HG03575 (cell line): ENCODE results near the gene MREG.
A peak's percentile ranks its signal among the peaks of the same experiment; 100 is the strongest.
"Not testable (repeated sequence)": the region's sequence is repeated elsewhere in the genome, so short reads cannot be mapped to it uniquely, and the experiment has no call there.

ENCODE experiments used
- ATAC-seq: cut with Tn5 transposase; IDR thresholded peaks from one replicate; pipeline ENCODE4 v1.9.1; 2021; ENCODE audit not compliant: unreplicated experiment, insufficient number of reproducible peaks, low FRiP score; ENCODE audit errors: extremely low read depth

The MREG gene

GRCh38 chr2:215969131-215969841 is 44.1 kb downstream of the MREG start:
- no peak for ATAC-seq

- no peak for ATAC-seq
These were observed 44.9 kb downstream of the MREG start for GRCh38 chr2:215968499-215968898.

- no peak for ATAC-seq
These were observed 45.6 kb downstream of the MREG start for GRCh38 chr2:215967590-215968378.

- no peak for ATAC-seq
These were observed 46.4 kb downstream of the MREG start for GRCh38 chr2:215966951-215967350.

GRCh38 chr2:215966274-215966673 is 47.1 kb downstream of the MREG start:
- no peak for ATAC-seq

- ATAC-seq = no peak
These were observed 47.7 kb downstream of the MREG start for GRCh38 chr2:215965532-215966165.

- ATAC-seq = no peak
These were observed 51.4 kb downstream of the MREG start for GRCh38 chr2:215961981-215962380.

- no peak for ATAC-seq
These were observed 55.1 kb downstream of the MREG start for GRCh38 chr2:215958257-215958656.

- not testable (repeated sequence) for ATAC-seq
These were observed 55.8 kb downstream of the MREG start for GRCh38 chr2:215957354-215958122.

- ATAC-seq = no peak
These were observed 60.3 kb downstream of the MREG start for GRCh38 chr2:215952860-215953637.

- no peak for ATAC-seq
These were observed 61.8 kb downstream of the MREG start for GRCh38 chr2:215951558-215951957.

GRCh38 chr2:215949991-215950404 is 63.4 kb downstream of the MREG start:
- ATAC-seq = peak; percentile 87

GRCh38 chr2:215948051-215948450 is 65.3 kb downstream of the MREG start:
- no peak for ATAC-seq

GRCh38 chr2:215946586-215946985 is 66.8 kb downstream of the MREG start:
- no peak for ATAC-seq

- ATAC-seq = no peak
These were observed 71.2 kb downstream of the MREG start for GRCh38 chr2:215942194-215942593.

- ATAC-seq = no peak
These were observed 71.6 kb downstream of the MREG start for GRCh38 chr2:215941726-215942125.

- no peak for ATAC-seq
These were observed 72.6 kb downstream of the MREG start for GRCh38 chr2:215940645-215941184.

GRCh38 chr2:215937190-215937589 is 76.2 kb downstream of the MREG start:
- ATAC-seq = no peak
